LoVo (cell line): Measurements from ENCODE around the gene CACNA2D2.

Source experiments
- DNase-seq: peaks from one replicate; pipeline ENCODE4 v3.0.0-alpha.2; 2016; ENCODE audit warnings: low spot score

CACNA2D2 gene

DNA sequence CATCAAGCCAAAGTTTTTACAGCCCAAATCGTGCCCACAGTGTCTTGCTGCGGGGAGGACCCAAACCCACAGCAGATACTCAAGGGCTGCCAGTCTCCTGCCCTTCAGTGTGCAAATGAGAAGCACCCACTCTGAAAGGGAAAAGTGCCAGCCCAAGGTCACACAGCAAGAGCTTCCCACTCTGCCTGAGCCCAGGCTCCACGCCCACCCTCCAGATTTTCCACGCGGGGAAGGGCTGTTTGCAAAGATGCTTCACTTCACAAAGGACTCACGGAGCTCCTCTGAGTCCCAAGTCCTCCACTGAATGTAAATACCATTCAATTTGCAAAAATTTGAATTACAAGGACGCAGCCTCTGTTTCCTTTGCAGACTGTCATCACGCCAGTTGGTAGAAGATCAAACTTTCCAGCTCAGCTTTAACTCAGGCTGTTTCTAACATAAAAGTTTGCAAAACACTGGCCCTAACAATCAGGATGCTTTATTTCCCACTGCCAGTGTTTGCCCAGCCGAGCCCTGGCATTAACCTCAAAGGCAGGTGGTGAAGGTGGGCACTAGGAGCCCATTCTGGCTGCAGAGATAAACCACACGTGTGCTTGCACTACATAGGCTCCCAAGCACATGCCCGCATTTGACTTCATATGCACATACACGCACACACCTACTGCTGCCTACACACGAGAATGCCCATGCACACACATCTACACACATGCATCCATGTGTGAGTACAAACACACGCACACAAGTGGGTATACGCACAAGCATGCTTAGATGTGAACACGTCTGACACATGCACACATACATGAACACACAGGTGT is 7.6 kb downstream of the CACNA2D2 start:
- no peak for DNase-seq

DNA sequence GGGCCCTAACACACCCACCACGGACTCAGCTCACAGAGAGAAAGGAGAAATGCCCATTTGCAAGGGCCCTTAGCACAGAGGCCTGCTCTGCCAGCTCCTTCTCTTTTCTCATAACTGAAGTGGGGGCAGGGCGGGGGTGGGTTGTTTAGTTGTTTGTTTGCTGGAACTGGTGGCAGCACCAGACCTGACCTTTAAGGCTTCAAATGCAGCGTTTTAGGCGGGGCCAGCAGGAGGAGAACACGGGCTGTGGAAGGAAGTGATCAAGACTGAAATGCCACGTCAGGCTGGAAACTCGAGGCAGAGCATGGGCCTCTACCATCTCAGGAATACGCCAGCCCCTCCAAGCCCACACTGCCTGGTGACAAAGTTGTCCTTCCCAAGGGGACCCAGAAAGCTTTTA is 9.3 kb downstream of the CACNA2D2 start:
- DNase-seq: no peak

DNA sequence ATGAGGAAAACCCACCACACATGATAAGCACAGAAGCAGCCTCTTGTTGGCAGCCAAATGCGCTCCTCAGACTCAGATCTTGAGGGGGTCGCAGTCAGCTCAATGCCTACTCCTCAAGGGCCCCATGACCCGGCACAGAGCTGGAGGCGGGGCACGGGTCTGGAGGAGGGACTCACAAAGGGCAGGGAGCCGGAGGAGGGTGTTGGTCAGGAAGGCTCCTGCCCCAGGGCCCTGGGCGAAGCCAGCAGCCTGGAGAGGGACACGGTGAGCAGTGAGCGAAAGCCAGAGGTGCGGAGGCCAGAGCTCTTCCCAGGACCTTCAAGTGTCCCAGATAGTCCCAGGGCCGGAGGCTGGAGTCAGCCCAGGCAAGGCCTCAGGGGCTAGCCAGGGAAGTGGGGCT is 9.8 kb downstream of the CACNA2D2 start:
- DNase-seq: no peak

DNA sequence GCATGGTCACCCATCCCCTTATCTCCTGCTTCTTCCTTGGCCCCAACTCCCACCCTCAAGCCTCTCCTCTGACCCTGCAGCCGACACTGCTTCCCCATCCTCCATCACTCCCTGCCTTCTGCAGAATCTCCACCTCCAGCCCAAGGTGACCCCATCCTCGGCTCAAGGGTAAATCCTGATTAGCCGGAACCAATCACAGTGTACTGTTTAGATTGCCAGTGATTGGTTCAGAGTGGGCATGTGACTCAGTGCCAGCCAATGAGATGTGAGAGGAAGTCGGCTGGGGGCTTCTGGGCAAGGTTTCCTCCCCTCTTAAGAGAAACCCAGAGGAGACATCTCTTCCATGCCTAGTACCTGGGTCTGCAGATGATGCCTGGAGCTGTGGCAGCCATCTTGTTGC is 10.3 kb downstream of the CACNA2D2 start:
- DNase-seq: no peak

GRCh38 chr3:50491023-50491422 is 12.4 kb downstream of the CACNA2D2 start:
- DNase-seq: no peak

DNA sequence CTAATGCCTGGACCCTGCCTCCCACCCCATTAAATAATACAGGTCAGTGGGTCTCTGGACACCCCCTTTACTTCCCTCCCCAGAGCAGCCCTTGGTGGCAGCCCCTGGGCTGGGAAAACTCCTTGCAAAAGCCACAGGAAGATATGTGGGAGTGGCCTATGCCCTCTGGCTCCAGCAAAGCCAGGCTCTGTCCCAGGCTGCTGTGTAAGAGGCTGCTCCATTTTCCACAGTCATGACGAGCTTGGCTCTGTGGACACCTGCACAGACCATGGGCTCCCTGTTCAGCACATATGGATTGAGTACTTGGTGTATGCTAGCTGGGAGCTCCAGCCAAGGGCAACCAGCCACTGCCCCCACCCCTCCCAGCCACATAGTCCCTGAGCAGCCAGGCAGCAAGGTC is 13.0 kb downstream of the CACNA2D2 start:
- DNase-seq: no peak

DNA sequence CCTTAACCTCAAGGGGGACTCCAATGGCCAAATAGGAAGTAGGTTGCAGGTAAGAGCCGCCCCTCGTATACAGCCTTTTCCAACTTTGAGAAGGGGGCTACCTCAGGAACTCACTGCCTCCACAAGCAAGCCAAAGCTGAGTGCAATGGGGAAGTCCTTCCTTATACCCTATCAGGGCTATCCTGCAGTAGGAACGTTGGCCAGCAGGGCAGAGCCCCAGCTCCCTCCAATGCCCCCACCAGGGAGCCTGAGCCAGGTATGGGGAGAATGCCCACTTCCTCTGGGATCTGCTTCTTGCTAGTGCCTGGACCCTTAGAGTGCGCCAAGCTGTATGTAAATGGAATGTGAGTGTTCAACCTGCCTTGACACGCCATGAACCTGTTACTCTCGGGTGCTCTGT is 16.3 kb downstream of the CACNA2D2 start:
- DNase-seq: no peak

DNA sequence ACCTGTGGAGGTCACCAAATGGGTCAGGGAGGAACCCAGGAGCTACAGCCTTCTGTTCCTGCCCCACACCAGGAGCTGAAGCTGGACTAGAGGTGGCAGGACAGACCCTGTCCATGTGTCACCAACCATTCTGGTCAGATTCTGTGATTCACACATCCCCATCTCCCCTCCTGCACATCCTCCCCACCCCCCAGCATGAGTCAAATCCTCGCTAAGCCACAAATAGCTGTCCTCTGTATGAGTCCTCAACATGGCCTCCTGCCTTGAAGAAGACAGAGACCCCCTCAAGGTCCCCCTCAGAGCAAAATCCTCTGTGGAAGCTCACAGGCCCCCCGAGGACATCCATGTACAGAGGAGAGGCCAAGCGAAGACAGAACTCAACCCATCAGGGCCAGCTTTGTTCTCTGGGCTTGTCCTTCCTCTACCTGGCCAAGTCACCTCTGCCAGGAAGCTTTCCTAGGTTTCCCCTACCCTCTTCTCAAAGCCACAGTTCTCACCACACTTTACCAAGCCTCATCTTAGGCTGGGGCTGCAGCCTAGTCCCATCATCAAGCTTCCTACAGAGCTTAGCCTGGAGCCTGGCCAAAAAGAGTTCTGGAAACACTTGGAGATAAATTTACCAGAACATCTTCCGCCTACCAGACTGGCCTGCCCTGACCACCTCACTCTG is 17.1 kb downstream of the CACNA2D2 start:
- DNase-seq: no peak

DNA sequence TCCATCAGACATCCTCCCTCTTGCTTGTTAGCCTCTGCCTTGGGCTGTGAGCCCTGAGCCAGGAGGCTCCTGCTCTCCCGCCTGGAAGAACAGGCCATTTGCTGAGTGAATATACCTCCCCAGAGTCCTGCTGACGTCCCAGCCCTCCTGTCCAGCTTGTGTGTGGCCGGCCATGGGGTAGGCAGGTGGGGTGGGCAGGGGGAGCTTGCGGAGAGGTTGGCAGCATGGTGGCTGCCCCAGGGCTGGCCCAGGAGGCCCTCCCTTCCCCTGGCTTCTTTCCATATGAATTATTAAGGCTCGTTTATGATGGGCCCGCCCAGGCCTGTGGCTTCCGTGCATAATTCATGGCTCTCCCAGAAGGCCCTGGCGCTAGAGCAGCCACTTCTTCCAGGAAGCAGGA is 18.7 kb downstream of the CACNA2D2 start:
- no peak for DNase-seq

GRCh38 chr3:50483374-50483773 is 20.1 kb downstream of the CACNA2D2 start:
- no peak for DNase-seq

DNA sequence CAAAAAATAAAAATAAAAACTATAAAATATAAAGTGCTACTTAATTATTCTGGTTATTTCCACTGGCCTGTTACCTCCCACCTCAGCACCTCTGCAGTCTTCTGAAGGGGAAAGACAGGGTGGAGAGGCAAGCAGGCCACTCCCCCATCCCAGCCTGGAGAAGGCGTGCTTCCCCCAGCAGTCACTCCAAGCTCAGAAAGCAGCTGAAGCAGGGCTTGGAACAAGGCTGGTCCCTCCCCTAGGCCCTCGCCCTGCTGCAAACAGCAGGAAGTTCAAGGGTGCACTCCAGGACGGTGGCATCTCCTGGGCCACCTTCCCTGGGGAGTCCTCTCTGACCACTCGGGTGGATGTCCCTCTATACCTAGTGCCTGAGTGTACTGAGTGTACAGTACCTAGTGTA is 21.4 kb downstream of the CACNA2D2 start:
- no peak for DNase-seq

GRCh38 chr3:50480471-50480870 is 23.0 kb downstream of the CACNA2D2 start:
- DNase-seq: no peak

DNA sequence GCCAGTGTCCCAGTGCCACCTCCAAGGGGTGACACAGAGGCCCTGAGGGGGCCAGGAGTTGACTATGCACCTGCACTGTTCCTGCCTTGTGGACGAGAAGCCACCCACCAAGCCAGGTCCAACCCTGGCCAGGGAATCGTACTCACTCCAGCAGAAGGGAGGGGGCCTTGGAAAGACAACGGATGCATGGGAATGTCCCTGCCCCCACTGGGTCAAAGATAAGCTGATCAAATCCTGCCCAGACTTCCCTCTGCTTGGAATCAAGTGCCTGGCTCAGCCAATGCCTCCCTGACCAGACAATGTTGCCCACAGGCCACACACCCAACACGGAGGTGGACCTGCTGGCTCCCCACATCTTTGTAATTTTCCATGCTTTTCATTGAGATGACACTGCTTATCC is 23.9 kb downstream of the CACNA2D2 start:
- no peak for DNase-seq

DNA sequence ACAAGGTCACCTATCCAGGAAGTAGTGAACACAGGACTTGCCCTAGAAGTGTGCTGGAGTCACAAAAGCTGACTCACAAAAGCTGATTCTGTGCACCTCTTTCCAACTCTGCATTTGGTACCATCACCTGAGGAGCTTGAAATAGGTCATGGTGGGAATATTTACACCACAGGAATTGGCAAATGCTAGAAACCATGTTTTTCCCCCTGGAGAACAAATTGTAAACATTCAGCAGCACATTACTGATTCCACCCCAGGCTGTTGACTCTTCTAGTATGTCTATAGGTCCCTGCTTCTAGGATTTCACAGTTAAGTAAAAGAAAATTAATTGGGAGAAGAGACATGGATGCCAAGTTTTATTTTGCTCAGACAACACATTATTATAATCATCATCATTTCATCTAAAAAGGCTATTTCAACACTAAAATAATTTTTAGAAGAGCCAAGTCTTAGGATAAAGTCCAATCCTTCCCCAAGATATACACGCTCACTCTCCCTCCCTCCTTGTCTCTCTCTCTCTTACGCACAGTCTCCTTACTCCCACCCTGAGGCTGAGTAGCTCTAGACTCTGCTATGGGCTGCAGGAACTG is 24.7 kb downstream of the CACNA2D2 start:
- DNase-seq: no peak

- no peak for DNase-seq
Measured at GRCh38 chr3:50478051-50478450, 25.4 kb downstream of the CACNA2D2 start.

DNA sequence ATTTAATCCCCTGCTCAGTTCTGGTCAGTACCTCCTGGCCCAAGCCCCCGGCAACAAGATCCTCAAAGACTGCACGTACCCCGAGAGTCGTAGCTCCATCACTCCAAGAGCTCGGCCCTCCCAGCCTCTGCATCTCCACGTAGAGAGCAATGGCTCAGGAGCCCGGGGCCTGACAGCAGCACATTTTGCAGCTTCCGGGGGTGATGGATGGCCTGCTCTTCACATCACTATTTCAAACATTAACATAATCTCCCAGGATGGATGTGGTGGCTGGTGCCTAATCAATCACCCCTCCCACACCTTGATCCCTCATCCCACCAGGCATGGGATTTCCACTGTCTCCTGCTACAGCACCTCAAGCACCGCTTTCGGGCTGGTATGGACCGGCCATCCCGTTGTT is 28.1 kb downstream of the CACNA2D2 start:
- no peak for DNase-seq

- DNase-seq: no peak
Measured at GRCh38 chr3:50474717-50475116, 28.7 kb downstream of the CACNA2D2 start.

GRCh38 chr3:50473768-50474167 is 29.7 kb downstream of the CACNA2D2 start:
- DNase-seq: no peak

DNA sequence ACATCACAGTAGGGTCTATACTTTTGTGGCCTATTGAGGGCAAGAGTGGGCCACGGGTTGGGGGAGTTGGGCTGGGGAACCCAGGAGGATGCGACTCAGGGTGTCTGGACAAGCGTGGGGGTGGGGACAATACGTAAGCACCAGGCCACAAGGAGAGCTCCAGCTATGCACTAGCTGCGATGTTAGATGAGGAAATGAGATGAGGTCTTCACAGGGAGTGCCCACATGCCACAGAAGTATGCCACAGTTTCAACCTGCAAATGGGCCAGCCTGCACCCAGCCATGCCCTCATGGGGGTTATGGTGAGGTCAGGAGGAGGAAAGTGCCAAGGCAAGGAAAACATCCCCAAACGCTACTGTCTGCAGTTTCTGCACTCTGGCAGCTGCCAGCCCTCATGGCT is 30.5 kb downstream of the CACNA2D2 start:
- DNase-seq: no peak

DNA sequence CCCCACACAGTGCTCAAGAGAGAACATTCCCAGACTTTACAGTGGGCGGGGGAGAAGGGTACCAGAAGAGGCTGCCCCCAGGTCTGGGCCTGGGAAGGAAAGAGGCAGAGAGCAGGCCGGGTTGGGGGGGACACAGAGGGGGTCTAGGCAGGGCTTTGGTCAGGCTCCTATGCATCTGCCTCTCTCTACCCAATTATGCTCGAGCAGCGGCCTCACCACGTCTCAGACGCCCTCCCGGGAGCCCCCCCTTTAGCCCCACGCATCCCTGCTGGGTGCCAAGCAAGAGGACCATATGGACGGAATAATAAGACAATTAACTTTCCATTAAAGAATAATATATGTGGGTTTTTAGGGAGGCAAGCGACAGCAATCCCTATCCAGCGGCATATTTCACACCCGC is 32.8 kb downstream of the CACNA2D2 start:
- DNase-seq: no peak

DNA sequence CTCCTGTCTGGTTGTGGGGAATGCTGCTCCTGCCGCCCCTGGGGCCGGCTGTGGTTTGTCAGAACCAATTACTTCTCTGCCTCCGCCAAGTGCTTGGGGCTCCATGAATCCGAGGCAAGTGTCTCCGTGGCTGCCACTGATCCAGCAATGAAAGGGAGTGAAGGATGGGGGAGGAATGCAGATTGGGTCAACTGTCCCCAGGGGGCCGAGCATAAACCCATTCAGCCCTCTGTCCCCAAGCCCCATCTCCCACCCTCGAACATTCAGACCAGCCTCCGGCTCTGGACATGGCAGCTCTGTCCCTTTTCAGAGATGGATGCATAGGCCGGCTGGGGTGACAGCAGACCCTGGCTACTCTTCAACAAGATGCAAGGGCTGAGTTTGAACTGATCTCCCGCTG is 35.5 kb downstream of the CACNA2D2 start:
- no peak for DNase-seq

GRCh38 chr3:50466177-50466576 is 37.3 kb downstream of the CACNA2D2 start:
- DNase-seq: no peak

- no peak for DNase-seq
Measured at GRCh38 chr3:50464569-50464968, 38.9 kb downstream of the CACNA2D2 start.
